NCI-H146 treated with DMSO at 0.1 percent for 48 hours (cell line): ENCODE results near the gene HK1.

Source experiments
- DNase-seq: peaks from one replicate; lab custom pipeline; 2025; ENCODE audit not compliant: unreplicated experiment; lab: John Stamatoyannopoulos, UW

Gene HK1

GRCh38 chr10:69397972-69398371 lies 119.7 kb downstream of the HK1 start:
- no peak for DNase-seq

GRCh38 chr10:69398466-69398865 lies 120.2 kb downstream of the HK1 start:
- no peak for DNase-seq

- no peak for DNase-seq
Observed at GRCh38 chr10:69400936-69401335, 122.6 kb downstream of the HK1 start.

DNA sequence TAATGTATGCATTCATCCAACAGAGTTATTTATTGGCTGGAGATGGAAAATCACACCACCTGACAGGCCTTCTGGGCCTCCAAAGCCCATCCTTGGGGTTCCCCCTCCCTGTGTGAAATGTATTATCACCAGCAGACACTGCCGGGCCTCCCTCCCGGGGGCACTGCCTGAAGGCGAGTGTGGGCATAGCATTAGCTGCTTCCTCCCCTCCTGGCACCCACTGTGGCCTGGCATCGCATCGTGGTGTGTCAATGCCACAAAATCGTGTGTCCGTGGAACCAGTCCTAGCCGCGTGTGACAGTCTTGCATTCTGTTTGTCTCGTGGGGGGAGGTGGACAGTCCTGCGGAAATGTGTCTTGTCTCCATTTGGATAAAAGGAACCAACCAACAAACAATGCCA lies 123.1 kb downstream of the HK1 start:
- DNase-seq: no peak

GRCh38 chr10:69402386-69402785 lies 124.1 kb downstream of the HK1 start:
- DNase-seq: no peak

- DNase-seq: no peak
Observed at GRCh38 chr10:69403066-69403465, 124.8 kb downstream of the HK1 start.

GRCh38 chr10:69403519-69403918 lies 125.2 kb downstream of the HK1 start:
- DNase-seq: no peak

- no peak for DNase-seq
Observed at GRCh38 chr10:69404786-69405185, 126.5 kb downstream of the HK1 start.

GRCh38 chr10:69405221-69405620 lies 126.9 kb downstream of the HK1 start:
- no peak for DNase-seq

DNA sequence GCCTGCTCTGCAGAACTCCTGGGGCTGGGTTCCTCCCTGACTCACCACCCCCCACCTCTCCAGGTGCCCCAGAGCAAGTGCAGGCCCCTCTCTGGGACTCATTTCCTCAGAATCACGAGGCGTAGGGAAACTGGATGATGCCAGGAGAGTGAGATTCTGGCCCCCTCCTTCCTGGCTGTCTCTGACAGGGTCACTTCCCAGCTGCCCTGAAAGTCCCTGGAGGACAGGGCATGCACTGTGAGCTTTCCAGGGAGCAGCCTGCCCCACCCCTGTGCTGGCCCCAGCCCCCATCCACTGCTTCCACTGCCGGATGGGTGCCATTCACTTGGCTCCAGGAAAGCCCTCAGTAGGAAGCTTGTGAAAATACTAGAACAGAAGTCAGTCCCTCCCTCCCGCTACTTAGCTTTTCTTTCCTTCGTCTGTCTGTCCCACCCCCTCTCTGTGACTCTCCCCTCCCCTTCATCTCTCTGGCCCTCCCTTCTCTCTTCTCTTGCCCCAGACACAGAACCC lies 128.1 kb downstream of the HK1 start:
- no peak for DNase-seq

DNA sequence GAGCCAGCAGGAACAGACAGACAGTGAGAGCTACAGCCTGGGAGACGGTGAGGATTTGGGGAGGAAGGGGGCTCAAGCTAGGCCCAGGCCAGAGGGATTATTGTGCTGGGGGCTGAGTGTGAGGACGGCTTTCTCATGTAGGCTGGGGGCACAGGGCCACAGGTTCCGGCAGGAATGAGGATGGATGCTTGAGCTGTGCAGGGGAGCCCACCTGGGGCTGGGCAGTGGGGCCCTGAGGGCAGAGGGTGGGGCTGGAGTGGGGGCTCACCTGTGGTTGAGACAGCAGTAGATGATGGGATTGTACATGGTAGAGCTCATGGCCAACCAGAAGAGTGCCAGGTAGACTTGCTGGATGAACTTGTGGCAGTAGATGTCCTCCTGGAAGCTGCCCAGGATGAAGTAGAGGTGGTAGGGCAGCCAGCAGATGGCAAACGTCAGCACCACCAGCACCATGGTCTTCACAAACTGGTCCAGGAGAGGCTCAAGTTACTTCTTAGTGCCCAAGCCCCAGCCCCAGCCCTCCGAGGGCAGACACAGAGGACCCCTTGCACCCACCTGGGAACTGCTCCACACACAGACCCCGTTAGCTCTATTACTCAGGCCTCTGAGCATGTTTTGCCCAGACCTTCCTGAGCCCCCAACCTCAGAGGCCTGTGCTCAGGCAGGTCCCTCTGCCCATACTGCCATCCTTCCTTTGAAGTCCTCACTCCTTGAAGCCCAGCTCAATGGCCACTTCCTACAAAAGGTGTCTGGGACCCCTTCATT lies 128.7 kb downstream of the HK1 start:
- no peak for DNase-seq

DNA sequence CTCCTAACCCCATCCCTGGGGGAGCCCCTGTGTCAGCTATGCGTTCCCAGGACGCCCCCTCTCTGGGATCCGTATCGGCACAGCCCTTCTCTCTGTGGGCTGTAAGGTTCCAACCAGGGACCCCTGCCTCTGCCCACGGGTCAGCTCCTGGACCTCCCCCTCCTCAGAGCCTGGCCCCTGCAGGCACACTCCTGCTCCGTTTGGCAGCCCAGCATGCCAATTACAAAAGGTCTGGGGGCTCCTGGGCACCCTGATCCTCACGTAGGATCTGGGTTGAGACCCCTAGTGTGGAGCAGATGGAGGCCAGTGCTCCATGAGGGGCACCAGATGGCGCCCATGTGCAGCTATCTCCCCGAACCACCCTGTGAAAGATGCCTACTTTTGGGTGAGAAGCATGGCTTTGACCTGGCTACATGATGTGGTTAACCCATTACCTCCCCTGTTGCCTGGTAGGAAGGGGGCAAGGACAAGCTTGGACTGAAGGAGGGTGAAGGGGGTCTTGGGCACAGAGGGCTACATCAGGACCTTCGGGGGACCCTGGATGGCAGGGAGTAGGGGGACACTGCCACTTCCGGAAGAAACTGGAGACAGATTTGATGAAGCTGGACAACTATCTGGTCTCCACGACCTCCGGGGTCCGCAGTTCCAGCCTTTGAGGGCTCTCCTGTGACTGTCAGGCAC lies 129.5 kb downstream of the HK1 start:
- no peak for DNase-seq

- peak; percentile 67 for DNase-seq
Observed at GRCh38 chr10:69408318-69409175, 130.3 kb downstream of the HK1 start.

GRCh38 chr10:69409176-69409495 lies 130.8 kb downstream of the HK1 start:
- no peak for DNase-seq

- no peak for DNase-seq
Observed at GRCh38 chr10:69409968-69410367, 131.7 kb downstream of the HK1 start.

DNA sequence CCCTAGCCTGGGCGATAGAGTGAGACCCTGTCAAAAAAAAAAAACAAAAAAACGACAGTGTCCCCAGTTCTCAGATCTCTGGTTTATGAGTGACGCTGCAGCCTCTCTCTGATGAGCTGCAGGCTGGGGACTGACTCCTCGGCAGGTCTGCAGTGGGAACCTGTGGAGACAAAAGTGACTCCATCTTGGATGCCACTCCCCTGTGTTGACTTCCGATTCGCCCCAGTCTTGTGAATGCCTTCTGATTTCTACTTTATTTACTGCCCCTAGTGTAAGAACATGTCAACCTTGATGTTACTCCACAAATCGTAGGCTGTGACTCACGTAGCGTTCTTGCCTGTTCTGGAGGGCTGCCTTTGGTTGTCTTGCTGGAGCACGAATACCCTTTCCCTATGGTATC lies 132.2 kb downstream of the HK1 start:
- no peak for DNase-seq

DNA sequence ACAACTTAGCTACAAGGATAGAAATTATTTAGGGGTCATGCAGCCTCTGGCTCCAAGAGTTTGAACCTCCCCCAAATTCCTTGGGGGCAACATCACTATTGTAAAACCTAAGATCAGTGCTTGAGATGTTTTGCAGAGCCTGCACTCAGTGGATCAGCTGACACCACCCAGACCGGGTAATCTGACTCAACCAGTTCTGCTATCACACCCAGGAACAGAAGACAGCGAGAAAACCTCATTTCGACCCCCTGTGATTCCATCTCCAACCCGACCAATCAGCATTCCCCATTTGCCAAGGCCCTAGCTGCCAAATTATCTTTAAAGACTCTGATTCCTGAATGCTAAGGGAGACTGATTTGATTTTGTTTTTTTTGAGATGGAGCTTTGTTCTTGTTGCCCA lies 133.2 kb downstream of the HK1 start:
- no peak for DNase-seq

- no peak for DNase-seq
Observed at GRCh38 chr10:69412232-69412790, 134.0 kb downstream of the HK1 start.

DNA sequence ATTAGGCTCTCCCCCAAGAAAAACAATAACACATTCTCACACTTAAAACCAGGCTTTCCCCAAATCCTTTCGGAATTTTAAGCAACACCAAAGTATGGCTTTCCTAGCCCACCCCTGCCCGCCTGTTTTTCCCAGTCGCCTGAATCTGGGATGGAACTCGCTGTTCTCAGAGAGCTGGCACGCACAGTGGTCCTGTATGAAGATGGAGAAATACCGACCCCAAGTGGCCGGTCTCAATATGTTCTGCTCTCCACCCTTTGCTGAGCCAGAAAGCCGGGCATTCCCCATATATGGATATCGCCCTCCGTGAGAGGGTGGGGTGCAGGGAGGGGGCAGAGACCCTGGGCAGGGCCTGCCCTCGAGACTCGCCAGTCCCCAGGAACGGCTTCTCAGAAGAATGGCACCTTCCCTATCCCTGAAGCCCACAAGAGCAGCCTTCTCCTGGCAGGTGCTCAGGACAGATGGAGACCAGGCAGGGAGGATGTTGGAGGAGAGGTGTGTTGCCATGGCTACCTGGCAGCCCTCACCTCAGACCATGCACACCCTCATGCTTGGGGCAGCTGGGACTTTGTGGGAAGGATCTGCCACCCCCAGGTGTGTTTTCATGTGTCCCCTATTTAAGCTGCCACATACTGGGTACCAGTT lies 135.0 kb downstream of the HK1 start:
- DNase-seq: peak; percentile 8

GRCh38 chr10:69414036-69415018 lies 136.0 kb downstream of the HK1 start:
- DNase-seq: no peak
